GM19240 (cell line): ENCODE data around the gene FOXK2.
A peak's percentile ranks its signal among the peaks of the same experiment; 100 is the strongest.
"Not testable (repeated sequence)": the region's sequence is repeated elsewhere in the genome, so short reads cannot be mapped to it uniquely, and the experiment has no call there.

Source experiments
- DNase-seq: peaks from one replicate; pipeline ENCODE4 v3.0.0; 2011; ENCODE audit warnings: low spot score; ENCODE audit not compliant: insufficient read length

The FOXK2 gene

DNA sequence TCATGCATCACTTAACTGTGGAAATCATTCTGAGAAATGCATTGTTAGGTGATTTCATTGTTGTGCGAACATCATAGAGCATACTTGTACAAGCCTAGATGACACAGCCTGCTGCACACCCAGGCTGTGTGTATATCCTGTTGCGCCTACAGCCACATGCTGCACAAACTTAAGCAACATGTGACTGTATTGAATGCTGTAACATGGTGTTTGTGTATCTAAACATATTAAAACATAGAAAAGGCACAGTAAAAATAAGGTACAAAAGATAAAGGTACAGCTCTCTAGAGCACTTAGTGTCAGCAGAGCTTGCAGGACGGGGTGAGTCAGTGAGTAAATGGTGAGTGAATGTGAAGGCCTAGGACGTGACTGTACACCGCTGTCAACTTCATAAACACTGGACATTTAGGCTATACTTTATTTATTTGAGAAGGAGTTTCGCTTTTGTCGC, 11.9 kb downstream of the FOXK2 start:
- DNase-seq: no peak

- DNase-seq: no peak
Measured at GRCh38 chr17:82534401-82534812, 14.9 kb downstream of the FOXK2 start.

DNA sequence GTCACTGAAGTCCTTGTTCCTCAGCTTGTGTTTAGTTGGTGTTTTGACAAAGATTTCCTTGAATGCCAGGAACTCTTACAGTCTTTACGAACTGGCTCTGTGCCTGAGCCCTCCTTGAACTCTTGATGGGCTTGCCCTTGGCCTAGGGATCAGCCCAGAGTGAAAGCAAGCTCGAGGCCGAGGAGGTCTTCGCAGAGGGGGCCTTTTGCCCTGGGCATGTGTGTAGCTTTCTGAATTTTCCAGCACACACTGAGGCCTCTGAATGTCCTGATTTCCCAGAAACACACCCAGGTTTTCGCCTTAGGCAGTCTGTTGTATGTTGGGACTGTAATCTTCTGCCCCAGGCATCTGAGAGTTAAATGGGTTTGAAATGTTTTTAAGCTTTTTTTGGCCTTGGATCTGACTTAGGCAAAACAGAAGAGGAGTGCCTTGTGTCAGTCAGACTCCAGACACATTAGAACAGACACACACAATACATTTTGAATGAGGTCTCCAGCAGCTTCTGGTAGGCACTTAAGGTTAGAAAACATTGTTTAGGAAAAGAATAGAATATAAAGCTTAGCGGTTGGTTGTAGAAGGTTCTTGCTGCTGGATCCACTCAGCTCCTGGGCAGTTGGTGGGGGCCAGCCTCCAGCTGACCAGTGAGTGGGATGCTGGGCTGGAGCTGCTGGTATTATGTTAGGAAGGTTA, 17.1 kb downstream of the FOXK2 start:
- DNase-seq: no peak

DNA sequence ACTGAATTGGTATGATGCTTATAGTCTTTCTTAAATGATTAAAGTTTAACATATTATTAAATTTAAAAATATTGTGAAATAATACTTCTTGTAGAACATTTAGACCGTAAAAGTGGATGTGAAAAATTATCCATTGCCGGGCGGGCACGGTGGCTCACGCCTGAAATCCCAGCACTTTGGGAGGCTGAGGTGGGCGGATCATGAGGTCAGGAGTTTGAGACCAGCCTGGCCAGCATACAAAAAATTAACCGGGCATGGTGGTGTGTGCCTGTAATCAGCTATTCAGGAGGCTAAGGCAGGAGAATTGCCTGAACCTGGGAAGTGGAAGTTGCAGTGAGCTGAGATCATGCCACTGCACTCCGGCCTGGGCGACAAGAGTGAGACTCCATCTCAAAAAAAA, 17.7 kb downstream of the FOXK2 start:
- not testable (repeated sequence) for DNase-seq

DNA sequence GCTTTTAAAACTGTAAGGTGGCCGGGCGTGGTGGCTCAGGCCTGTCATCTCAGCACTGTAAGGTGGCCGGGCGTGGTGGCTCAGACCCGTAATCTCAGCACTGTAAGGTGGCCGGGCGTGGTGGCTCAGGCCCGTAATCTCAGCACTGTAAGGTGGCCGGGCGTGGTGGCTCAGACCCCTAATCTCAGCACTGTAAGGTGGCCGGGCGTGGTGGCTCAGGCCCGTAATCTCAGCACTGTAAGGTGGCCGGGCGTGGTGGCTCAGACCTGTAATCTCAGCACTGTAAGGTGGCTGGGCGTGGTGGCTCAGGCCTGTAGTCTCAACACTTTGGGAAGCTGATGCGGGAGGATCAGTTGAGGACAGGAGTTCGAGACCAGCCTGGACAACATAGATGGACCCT, 19.5 kb downstream of the FOXK2 start:
- DNase-seq: not testable (repeated sequence)

DNA sequence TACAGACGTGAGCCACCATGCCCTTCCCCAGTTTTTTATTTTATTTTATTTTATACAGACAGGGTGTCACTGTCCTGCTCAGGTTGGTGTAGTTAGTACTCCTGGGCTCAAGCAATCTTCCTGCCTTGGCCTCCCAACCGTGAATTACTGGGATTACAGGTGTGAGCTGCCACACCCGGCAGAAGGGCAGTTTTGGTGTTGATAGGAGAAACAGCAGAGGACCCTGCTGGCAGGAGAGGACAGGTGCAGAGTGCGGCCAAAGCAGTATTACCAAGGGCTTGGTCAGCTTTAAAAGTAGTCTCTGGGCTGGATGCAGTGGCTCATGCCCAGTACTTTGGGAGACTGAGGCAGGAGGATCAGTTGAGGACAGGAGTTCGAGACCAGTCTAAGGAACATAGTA, 22.9 kb downstream of the FOXK2 start:
- DNase-seq: no peak

DNA sequence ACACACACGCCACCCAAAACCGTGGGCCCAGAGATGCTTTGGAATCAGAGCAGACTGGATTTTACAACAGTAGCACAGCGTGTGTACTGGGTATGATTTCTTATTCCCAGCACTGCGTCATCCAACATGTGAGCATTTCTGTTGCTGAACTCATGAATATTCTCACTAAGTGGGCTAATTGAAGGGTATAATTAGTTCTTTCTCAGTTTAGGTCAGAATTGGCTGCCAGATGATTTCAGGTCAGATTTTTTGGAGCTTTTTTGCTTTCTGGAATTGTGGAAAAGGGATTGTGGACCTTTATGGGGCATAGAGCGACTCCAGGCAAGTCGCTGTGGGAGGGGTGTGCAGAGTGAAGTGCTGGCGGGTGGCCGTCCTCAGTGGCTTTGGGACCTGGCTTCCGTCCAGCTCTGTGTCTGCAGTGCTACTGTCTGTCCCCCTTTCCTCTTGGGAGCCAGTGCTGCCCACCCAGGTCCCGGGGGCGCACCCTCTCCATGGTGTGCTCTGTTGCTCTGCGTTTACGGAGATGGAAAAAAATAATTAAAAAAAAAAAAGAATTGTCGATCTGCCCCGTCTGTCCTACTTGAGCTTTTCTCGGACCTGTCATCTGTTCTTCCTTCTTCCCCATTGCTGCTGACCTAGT, 25.0 kb downstream of the FOXK2 start:
- DNase-seq: no peak

- no peak for DNase-seq
Measured at GRCh38 chr17:82545071-82545462, 25.5 kb downstream of the FOXK2 start.

GRCh38 chr17:82547981-82548380, 28.4 kb downstream of the FOXK2 start:
- no peak for DNase-seq

- no peak for DNase-seq
Measured at GRCh38 chr17:82548681-82549303, 29.3 kb downstream of the FOXK2 start.

GRCh38 chr17:82551779-82552457, 32.4 kb downstream of the FOXK2 start:
- peak; percentile 92 for DNase-seq

GRCh38 chr17:82552580-82552979, 33.0 kb downstream of the FOXK2 start:
- no peak for DNase-seq

GRCh38 chr17:82553210-82553930, 33.8 kb downstream of the FOXK2 start:
- no peak for DNase-seq

- DNase-seq: not testable (repeated sequence)
Measured at GRCh38 chr17:82557510-82557909, 38.0 kb downstream of the FOXK2 start.

GRCh38 chr17:82559566-82560251, 40.2 kb downstream of the FOXK2 start:
- no peak for DNase-seq

DNA sequence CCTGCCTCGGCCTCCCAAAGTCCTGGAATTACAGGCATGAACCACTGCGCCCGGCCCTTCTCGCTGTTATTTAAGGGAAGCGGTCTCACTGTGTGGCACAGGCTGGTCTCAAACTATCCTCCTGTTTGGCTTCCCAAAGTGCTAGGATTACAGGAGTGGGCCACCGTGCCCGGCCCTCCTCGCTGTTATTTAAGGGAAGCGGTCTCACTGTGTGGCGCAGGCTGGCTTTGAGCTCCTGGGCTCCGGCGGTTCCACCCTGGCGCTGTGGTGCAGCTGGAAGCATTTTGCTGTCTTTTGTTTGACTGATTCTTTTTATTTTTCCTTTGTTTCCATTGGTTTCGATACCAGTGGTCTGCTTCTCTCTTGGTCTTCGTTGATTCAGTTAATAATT, 40.7 kb downstream of the FOXK2 start:
- no peak for DNase-seq

DNA sequence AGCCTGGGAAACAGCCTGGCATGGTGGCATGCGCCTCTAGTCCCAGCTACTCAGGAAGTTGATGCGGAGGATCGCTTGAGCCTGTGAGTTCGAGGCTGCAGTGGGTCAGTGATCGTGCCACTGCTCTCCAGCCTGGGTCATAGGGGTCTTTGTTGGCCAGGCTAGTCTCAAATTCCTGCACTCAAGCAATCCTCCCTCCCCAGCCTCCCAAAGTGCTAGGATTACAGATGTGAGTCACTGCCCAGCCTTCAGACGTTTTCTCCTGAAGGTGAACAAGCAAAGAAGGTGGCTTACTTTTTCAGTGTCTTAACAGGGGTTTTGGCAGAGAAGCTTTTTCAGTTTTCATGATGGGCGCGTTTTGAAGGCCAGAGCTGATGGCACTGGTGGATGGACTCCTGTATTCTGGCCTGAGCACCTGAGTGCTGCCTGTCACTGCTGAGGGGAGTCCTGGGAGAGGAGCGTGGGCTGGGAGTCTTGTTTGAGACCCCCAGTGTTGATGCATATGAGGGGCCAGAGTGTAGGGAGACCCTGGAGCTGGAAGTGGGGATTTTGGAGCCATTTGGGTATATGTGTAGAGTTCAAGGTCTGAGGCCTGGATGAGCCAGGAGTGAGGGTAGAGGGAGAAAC, 41.4 kb downstream of the FOXK2 start:
- DNase-seq: no peak

GRCh38 chr17:82561429-82562035, 42.0 kb downstream of the FOXK2 start:
- no peak for DNase-seq

- not testable (repeated sequence) for DNase-seq
Measured at GRCh38 chr17:82562718-82563220, 43.2 kb downstream of the FOXK2 start.

GRCh38 chr17:82563318-82563717, 43.8 kb downstream of the FOXK2 start:
- DNase-seq: no peak
